ENCODE data around the gene THRSP.
"Not testable (repeated sequence)": the region's sequence is repeated elsewhere in the genome, so short reads cannot be mapped to it uniquely, and the experiment has no call there.

The THRSP gene

GRCh38 chr11:78039391-78039918 lies 24.2 kb upstream of the THRSP start:
- peak; percentile 73 for DNase-seq

- peak; percentile 83 for DNase-seq
Measured at GRCh38 chr11:78039919-78040671, 23.6 kb upstream of the THRSP start.

- DNase-seq, result no peak
Measured at GRCh38 chr11:78040691-78041379, 22.8 kb upstream of the THRSP start.

- not testable (repeated sequence) for DNase-seq
Measured at GRCh38 chr11:78041380-78041719, 22.3 kb upstream of the THRSP start.

- DNase-seq, result no peak
Measured at GRCh38 chr11:78041843-78042440, 21.7 kb upstream of the THRSP start.

- no peak for DNase-seq
Measured at GRCh38 chr11:78044706-78045105, 19.0 kb upstream of the THRSP start.

- DNase-seq, result peak; percentile 82
Measured at GRCh38 chr11:78045851-78046485, 17.7 kb upstream of the THRSP start.

GRCh38 chr11:78046486-78046854 lies 17.2 kb upstream of the THRSP start:
- DNase-seq, result no peak

GRCh38 chr11:78048561-78048960 lies 15.1 kb upstream of the THRSP start:
- no peak for DNase-seq

GRCh38 chr11:78049348-78049747 lies 14.3 kb upstream of the THRSP start:
- DNase-seq, result no peak

GRCh38 chr11:78050964-78051831 lies 12.5 kb upstream of the THRSP start:
- no peak for DNase-seq

GRCh38 chr11:78054971-78055370 lies 8.7 kb upstream of the THRSP start:
- DNase-seq, result no peak

- DNase-seq, result no peak
Measured at GRCh38 chr11:78056093-78056492, 7.6 kb upstream of the THRSP start.

- no peak for DNase-seq
Measured at GRCh38 chr11:78057462-78058055, 6.1 kb upstream of the THRSP start.

- not testable (repeated sequence) for DNase-seq
Measured at GRCh38 chr11:78059749-78060328, 3.8 kb upstream of the THRSP start.

- DNase-seq, result no peak
Measured at GRCh38 chr11:78060533-78060932, 3.1 kb upstream of the THRSP start.

- no peak for DNase-seq
Measured at GRCh38 chr11:78061088-78061920, 2.4 kb upstream of the THRSP start.

GRCh38 chr11:78061921-78062311 lies 1.7 kb upstream of the THRSP start:
- DNase-seq, result no peak

GRCh38 chr11:78062671-78063070 lies 990 bp upstream of the THRSP start:
- no peak for DNase-seq

- no peak for DNase-seq
Measured at GRCh38 chr11:78065203-78065602, 1.5 kb downstream of the THRSP start.

GRCh38 chr11:78066471-78066870 lies 2.8 kb downstream of the THRSP start:
- no peak for DNase-seq

All from KG1 (cell line).